HepG2 (cell line): ENCODE data around the gene CHKA. TPM values are rescaled to one million over a fixed set of nuclear protein-coding genes. Genes with fewer than 3 reads are reported as not detected.

ENCODE experiments used
- ARNT2 ChIP-seq: sonication (generic); formaldehyde crosslinking; IDR thresholded peaks from 2 replicates; pipeline ENCODE4 v1.8.0; 2022; ENCODE audit warnings: mild to moderate bottlenecking, low read depth, missing genetic modification reagents, moderate library complexity
- FOXP1 ChIP-seq, 2 experiments: fragments of 450-650 bp in 1 of 2; IDR thresholded peaks; 2 replicates each; pipeline ENCODE4 v1.6.1; 2017 to 2018; ENCODE audit warnings: antibody characterized with exemption in 1 of 2
- KDM1A ChIP-seq: IDR thresholded peaks from 2 replicates; pipeline ENCODE4 v1.6.1; 2016; ENCODE audit warnings: missing compliant biosample characterization
- MAFF ChIP-seq: IDR thresholded peaks from 2 replicates; pipeline ENCODE4 v1.6.1; 2011; ENCODE audit warnings: low read depth, low read length, improper control_type of control experiment
- MTF2 ChIP-seq: sonication (generic); formaldehyde crosslinking; IDR thresholded peaks from 2 replicates; pipeline ENCODE4 v1.5.0; 2020; ENCODE audit warnings: missing genetic modification reagents, borderline replicate concordance
- NCOR1 ChIP-seq: fragments of 200-600 bp; sonication (generic); IDR thresholded peaks from 2 replicates; pipeline ENCODE4 v1.7.0; 2017; ENCODE audit warnings: antibody characterized with exemption, low read length, borderline replicate concordance
- RFXAP ChIP-seq: sonication (generic); formaldehyde crosslinking; IDR thresholded peaks from 2 replicates; pipeline ENCODE4 v1.4.0; 2020; ENCODE audit warnings: missing genetic modification reagents, borderline replicate concordance
- TGIF2 ChIP-seq: IDR thresholded peaks from 2 replicates; pipeline ENCODE4 v1.6.1; 2016; ENCODE audit warnings: control low read depth, missing compliant biosample characterization
- ZBTB42 ChIP-seq: sonication (generic); formaldehyde crosslinking; IDR thresholded peaks from 2 replicates; pipeline ENCODE4 v1.5.0; 2020; ENCODE audit warnings: mild to moderate bottlenecking, missing genetic modification reagents
- ZNF180 ChIP-seq: sonication (generic); formaldehyde crosslinking; IDR thresholded peaks from 2 replicates; pipeline ENCODE4 v1.4.0; 2020; ENCODE audit warnings: low read depth, missing genetic modification reagents, borderline replicate concordance
- ZNF234 ChIP-seq: sonication (generic); formaldehyde crosslinking; conservative IDR thresholded peaks from 2 replicates; pipeline ENCODE4 v1.5.1; 2020; ENCODE audit warnings: mild to moderate bottlenecking, missing genetic modification reagents
- ZNF3 ChIP-seq: IDR thresholded peaks from 2 replicates; pipeline ENCODE4 v1.7.0; 2017; ENCODE audit warnings: inconsistent platforms
- ZNF441 ChIP-seq: sonication (generic); formaldehyde crosslinking; IDR thresholded peaks from 2 replicates; pipeline ENCODE4 v1.7.0; 2021; ENCODE audit warnings: missing genetic modification reagents, borderline replicate concordance
- ZNF563 ChIP-seq: sonication (generic); formaldehyde crosslinking; IDR thresholded peaks from 2 replicates; pipeline ENCODE4 v1.8.0; 2022; ENCODE audit warnings: mild to moderate bottlenecking, moderate library complexity, missing genetic modification reagents
- ZSCAN20 ChIP-seq: sonication (generic); formaldehyde crosslinking; IDR thresholded peaks from 2 replicates; pipeline ENCODE4 v1.4.0; 2020; ENCODE audit warnings: missing genetic modification reagents, mild to moderate bottlenecking, borderline replicate concordance
- polyA plus RNA-seq, 8 experiments: library from polyadenylated mRNA; depleted of rRNA in 3 of 8; stranded (reverse) in 7 of 8; unstranded in 1 of 8; fragments of >200 nt; fragmentation: Illumina TruSeq in 4 of 8; extraction: Trizol in 4 of 8; gene quantifications; 2 replicates each; pipeline versions ENCODE4 v1.2.1 to v1.2.3, GENCODE V29; 2011 to 2016; ENCODE audit warnings: low read depth in 4 of 8, missing spikeins in 1 of 8, mixed read lengths in 1 of 8; ENCODE audit not compliant: insufficient read depth in 1 of 8
- total RNA-seq, 5 experiments: library from RNA; depleted of rRNA; stranded (reverse); fragments of >200 nt; fragmentation: Illumina TruSeq; extraction: Trizol; gene quantifications; 2 replicates each; pipeline ENCODE4 v1.2.3, GENCODE V29; 2016; ENCODE audit warnings: low read depth in 1 of 5
- TF ChIP-seq, protein P1 (sequence below): sonication (generic); formaldehyde crosslinking; IDR thresholded peaks from 2 replicates; pipeline ENCODE4 v1.4.0; 2020; ENCODE audit warnings: missing genetic modification reagents, borderline replicate concordance
- TF ChIP-seq, protein P2 (sequence below): sonication (generic); formaldehyde crosslinking; IDR thresholded peaks from 2 replicates; pipeline ENCODE4 v1.5.0; 2020; ENCODE audit warnings: mild to moderate bottlenecking, missing genetic modification reagents, borderline replicate concordance
- TF ChIP-seq, protein P3 (sequence below): sonication (generic); formaldehyde crosslinking; IDR thresholded peaks from 2 replicates; pipeline ENCODE4 v1.8.0; 2022; ENCODE audit warnings: missing genetic modification reagents, mild to moderate bottlenecking, moderate library complexity, borderline replicate concordance

Gene CHKA
- total and polyA plus RNA-seq, 2 of the 13 experiments (the other 11 are each of a cell fraction or from before 2014, with no cell fraction given) = 71.6 to 92.7 TPM

DNA sequence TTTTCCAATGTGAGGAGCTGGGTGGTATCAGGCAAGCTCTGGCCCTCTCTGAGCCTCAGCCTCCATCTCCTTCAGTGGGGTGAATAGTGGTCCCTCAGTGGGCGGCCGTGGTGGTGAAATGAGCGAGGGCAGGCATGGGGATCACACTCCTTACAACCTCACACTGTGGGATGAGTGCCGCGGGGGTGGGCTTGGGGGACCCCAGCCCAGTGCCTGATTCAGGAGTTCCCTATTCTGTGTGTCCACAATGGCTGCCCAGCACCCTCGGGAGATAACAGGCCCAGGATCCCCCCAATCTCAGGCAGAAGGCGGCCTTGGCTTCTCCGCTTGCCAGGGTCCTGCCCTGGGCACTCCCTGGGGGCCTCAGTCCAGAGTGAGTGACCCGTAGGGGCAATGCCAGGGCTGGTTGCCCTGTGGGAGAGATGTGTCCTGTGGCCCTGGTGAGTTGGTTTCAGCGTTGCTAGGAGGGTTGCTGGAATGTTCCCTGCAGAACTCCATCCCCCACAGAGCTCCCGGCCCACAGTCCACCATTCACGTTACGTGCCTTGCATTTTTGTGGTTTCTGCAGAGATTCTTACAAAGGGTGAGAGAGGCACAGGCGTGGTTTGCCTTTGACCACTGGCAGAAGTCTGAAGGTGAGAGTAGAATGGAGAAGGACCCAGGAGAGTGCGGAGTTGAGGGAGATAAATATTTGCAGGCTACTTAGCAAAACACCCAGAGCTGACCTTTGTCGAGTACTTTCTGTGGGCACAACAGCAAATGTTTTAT lies 108.2 kb downstream of the CHKA start (continued):
- TF ChIP-seq, protein P1, sequence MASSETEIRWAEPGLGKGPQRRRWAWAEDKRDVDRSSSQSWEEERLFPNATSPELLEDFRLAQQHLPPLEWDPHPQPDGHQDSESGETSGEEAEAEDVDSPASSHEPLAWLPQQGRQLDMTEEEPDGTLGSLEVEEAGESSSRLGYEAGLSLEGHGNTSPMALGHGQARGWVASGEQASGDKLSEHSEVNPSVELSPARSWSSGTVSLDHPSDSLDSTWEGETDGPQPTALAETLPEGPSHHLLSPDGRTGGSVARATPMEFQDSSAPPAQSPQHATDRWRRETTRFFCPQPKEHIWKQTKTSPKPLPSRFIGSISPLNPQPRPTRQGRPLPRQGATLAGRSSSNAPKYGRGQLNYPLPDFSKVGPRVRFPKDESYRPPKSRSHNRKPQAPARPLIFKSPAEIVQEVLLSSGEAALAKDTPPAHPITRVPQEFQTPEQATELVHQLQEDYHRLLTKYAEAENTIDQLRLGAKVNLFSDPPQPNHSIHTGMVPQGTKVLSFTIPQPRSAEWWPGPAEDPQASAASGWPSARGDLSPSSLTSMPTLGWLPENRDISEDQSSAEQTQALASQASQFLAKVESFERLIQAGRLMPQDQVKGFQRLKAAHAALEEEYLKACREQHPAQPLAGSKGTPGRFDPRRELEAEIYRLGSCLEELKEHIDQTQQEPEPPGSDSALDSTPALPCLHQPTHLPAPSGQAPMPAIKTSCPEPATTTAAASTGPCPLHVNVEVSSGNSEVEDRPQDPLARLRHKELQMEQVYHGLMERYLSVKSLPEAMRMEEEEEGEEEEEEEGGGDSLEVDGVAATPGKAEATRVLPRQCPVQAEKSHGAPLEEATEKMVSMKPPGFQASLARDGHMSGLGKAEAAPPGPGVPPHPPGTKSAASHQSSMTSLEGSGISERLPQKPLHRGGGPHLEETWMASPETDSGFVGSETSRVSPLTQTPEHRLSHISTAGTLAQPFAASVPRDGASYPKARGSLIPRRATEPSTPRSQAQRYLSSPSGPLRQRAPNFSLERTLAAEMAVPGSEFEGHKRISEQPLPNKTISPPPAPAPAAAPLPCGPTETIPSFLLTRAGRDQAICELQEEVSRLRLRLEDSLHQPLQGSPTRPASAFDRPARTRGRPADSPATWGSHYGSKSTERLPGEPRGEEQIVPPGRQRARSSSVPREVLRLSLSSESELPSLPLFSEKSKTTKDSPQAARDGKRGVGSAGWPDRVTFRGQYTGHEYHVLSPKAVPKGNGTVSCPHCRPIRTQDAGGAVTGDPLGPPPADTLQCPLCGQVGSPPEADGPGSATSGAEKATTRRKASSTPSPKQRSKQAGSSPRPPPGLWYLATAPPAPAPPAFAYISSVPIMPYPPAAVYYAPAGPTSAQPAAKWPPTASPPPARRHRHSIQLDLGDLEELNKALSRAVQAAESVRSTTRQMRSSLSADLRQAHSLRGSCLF (CRISPR knock-in tag) = no peak
- TF ChIP-seq, protein P2, sequence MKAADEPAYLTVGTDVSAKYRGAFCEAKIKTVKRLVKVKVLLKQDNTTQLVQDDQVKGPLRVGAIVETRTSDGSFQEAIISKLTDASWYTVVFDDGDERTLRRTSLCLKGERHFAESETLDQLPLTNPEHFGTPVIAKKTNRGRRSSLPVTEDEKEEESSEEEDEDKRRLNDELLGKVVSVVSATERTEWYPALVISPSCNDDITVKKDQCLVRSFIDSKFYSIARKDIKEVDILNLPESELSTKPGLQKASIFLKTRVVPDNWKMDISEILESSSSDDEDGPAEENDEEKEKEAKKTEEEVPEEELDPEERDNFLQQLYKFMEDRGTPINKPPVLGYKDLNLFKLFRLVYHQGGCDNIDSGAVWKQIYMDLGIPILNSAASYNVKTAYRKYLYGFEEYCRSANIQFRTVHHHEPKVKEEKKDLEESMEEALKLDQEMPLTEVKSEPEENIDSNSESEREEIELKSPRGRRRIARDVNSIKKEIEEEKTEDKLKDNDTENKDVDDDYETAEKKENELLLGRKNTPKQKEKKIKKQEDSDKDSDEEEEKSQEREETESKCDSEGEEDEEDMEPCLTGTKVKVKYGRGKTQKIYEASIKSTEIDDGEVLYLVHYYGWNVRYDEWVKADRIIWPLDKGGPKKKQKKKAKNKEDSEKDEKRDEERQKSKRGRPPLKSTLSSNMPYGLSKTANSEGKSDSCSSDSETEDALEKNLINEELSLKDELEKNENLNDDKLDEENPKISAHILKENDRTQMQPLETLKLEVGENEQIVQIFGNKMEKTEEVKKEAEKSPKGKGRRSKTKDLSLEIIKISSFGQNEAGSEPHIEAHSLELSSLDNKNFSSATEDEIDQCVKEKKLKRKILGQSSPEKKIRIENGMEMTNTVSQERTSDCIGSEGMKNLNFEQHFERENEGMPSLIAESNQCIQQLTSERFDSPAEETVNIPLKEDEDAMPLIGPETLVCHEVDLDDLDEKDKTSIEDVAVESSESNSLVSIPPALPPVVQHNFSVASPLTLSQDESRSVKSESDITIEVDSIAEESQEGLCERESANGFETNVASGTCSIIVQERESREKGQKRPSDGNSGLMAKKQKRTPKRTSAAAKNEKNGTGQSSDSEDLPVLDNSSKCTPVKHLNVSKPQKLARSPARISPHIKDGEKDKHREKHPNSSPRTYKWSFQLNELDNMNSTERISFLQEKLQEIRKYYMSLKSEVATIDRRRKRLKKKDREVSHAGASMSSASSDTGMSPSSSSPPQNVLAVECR (CRISPR knock-in tag) = peak; percentile 50; the same call in 1 of the 2 replicates
- TF ChIP-seq RFXAP (peak; percentile 59; the same call in 1 of the 2 replicates), ZNF563 (CRISPR knock-in tag) (no peak; the same call in 1 of the 2 replicates), ZNF234 (CRISPR knock-in tag) (no peak), ZNF441 (CRISPR knock-in tag) (peak; percentile 81), ZBTB42 (no peak), NCOR1 (peak; percentile 54; the same call in 1 of the 2 replicates), MTF2 (CRISPR knock-in tag) (no peak), ZSCAN20 (CRISPR knock-in tag) (no peak), ZNF180 (no peak), KDM1A (CRISPR knock-in tag) (0 out of 2 replicates have a peak, but pooled peaks have one; percentile 27), ZNF3 (CRISPR knock-in tag) (no peak), MAFF (no peak), FOXP1 (IDR thresholded peaks at IDR 0.05) (0 out of 2 replicates have a peak, but pooled peaks have one; percentile 16), FOXP1 (CRISPR knock-in tag; IDR thresholded peaks at IDR 0.05) (no peak; the same call in 1 of the 2 replicates), TGIF2 (no peak), ARNT2 (no peak)
- TF ChIP-seq, protein P3, sequence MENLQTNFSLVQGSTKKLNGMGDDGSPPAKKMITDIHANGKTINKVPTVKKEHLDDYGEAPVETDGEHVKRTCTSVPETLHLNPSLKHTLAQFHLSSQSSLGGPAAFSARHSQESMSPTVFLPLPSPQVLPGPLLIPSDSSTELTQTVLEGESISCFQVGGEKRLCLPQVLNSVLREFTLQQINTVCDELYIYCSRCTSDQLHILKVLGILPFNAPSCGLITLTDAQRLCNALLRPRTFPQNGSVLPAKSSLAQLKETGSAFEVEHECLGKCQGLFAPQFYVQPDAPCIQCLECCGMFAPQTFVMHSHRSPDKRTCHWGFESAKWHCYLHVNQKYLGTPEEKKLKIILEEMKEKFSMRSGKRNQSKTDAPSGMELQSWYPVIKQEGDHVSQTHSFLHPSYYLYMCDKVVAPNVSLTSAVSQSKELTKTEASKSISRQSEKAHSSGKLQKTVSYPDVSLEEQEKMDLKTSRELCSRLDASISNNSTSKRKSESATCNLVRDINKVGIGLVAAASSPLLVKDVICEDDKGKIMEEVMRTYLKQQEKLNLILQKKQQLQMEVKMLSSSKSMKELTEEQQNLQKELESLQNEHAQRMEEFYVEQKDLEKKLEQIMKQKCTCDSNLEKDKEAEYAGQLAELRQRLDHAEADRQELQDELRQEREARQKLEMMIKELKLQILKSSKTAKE (CRISPR knock-in tag) = no peak
